GM18909 (cell line): ENCODE measurements around the gene HOXD10.

Source experiments
- ATAC-seq: cut with Tn5 transposase; IDR thresholded peaks from one replicate; pipeline ENCODE4 v1.9.1; 2021; ENCODE audit warnings: mild to moderate bottlenecking; ENCODE audit not compliant: unreplicated experiment, poor library complexity

HOXD10 gene

DNA sequence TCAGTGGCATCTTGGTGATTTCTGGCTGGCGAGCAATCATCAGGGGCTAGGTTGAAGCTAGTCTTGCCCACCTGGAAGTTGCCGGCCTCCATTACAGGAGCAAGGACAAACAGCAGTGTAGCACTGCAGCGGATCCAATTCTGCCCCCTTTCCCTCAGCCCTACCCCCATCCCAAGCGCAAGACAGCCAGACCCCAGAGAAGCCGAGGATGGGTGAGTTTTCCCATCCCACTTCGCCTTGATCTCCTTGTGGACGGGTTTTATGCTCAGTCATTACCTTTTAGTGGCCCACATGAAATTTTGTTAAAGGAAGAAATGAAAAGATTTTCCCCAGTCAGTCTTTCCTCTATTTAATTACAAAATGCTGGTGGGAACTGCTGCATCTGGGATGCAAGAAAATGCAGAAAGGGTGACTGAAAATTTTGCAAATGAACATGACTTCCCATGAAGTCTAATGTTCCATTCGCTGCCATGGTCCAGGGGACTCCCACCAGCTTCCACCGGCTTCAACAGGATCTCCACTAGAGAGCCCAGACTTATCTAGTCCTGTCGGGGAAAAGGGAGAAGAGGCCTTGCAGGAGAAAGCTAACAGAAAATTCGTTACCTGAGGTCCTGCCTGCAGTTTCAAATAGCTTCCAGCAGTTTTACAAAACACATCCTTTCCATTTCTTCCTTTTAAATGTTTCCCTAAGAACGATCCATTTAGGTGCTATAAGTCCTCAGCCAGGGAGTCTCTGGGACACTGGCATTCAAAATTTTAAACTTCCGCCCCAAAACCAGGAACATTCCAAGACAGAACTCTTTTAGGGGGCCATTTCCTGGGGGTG is 4.0 kb downstream of the HOXD10 start:
- ATAC-seq: no peak

DNA sequence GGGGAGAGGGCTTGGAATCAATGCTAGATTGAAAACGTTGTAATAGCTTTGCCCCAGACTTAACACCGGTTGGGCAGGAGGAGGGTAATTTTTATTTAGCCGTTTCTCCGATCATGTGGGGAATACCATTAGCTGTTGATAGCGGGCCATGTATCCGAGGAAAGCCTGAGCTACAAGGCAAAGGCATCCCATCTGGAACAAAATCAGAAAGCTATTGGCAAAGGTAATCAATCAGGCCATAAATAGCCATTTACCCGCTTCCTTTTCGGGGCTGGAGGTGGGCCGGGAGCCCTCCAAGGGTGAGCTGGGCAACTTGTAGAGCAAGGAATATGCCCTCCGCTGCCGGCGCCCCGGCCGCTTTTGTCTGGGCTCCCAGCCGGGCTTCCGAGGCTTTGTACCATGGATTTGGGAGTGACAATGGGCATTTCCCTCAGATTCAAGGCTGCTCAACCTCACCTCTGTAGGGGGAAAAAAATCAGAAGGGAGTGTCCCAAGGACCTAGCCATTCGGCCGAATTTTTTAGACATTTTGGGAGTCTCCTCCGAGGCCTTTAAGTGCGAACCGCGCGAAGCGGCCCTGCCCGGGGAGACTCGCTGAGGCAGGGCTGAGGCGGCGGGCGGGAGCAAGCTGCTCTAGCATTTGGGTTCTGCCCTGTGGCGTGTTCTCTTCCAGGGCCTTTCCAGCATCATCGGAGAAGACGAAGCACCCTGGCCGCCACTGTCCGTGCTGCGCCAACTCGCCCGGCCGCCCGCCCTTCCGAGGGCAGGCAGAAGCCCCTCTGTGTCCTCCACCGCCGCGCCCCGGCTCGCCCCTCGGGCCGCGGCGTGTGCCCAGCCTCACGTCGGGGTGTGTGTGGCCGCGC is 4.8 kb downstream of the HOXD10 start:
- ATAC-seq: no peak

DNA sequence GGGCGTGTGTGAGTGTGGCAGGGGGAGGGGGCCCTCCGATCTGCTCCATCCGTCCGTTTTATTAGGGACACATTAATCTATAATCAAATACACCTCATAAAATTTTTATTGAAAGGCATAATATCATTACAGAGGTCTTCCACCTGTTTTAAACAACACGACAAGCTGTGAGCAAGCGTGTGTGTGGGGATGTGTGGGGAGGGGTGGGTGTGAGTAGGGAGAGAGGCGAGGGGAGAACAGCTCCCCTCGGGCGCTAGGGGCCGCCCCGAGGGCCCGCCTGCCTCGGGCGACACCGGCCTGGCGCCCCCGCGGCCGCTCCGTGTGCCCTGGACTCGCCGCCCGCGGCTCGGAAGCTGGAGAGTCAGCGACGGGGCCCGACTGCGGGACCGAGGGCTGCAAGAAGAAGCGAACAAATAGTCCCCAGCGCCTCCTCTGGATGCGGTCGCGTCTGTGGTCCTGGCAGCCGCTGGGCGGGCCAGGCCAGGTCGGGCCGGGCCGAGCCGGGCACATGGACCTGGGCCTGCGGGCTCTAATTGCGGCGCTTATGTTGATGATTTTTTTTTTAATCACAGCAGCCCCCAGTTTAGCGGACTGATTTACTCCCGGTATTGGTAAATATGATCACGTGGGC is 5.6 kb downstream of the HOXD10 start:
- ATAC-seq: no peak

DNA sequence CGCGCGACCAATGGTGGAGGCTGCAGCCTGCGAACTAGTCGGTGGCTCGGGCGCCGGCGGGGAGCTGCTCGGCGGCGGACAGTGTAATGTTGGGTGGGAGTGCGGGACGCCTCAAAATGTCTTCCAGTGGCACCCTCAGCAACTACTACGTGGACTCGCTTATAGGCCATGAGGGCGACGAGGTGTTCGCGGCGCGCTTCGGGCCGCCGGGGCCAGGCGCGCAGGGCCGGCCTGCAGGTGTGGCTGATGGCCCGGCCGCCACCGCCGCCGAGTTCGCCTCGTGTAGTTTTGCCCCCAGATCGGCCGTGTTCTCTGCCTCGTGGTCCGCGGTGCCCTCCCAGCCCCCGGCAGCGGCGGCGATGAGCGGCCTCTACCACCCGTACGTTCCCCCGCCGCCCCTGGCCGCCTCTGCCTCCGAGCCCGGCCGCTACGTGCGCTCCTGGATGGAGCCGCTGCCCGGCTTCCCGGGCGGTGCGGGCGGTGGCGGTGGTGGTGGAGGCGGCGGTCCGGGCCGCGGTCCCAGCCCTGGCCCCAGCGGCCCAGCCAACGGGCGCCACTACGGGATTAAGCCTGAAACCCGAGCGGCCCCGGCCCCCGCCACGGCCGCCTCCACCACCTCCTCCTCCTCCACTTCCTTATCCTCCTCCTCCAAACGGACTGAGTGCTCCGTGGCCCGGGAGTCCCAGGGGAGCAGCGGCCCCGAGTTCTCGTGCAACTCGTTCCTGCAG is 6.3 kb downstream of the HOXD10 start, which contains the start of gene HOXD9:
HOXD9 (plus strand) TSS at position 37 of the 728 bp plus-strand sequence; CDS start at position 87, 50 bp downstream.
- no peak for ATAC-seq

DNA sequence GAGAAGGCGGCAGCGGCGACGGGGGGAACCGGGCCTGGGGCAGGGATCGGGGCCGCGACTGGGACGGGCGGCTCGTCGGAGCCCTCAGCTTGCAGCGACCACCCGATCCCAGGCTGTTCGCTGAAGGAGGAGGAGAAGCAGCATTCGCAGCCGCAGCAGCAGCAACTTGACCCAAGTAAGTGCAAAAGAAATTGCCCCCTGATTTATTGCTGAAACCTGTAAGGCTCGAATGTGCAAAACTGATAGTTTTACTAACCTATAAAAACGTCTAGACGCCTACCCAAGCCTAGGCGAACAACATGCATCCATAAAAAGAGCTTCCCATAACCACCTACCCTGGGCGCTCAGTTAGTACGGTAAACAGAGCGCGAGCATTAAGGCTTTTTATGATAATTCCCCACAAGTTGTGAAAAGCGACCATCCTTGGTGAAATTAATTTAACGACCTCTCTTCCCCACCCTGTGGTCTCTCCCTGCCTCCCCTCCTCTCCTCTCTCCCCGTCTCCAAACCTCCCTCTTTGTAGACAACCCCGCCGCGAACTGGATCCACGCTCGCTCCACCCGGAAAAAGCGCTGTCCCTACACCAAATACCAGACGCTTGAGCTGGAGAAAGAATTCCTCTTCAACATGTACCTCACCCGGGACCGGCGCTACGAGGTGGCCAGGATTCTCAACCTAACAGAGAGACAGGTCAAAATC is 7.0 kb downstream of the HOXD10 start:
- no peak for ATAC-seq

DNA sequence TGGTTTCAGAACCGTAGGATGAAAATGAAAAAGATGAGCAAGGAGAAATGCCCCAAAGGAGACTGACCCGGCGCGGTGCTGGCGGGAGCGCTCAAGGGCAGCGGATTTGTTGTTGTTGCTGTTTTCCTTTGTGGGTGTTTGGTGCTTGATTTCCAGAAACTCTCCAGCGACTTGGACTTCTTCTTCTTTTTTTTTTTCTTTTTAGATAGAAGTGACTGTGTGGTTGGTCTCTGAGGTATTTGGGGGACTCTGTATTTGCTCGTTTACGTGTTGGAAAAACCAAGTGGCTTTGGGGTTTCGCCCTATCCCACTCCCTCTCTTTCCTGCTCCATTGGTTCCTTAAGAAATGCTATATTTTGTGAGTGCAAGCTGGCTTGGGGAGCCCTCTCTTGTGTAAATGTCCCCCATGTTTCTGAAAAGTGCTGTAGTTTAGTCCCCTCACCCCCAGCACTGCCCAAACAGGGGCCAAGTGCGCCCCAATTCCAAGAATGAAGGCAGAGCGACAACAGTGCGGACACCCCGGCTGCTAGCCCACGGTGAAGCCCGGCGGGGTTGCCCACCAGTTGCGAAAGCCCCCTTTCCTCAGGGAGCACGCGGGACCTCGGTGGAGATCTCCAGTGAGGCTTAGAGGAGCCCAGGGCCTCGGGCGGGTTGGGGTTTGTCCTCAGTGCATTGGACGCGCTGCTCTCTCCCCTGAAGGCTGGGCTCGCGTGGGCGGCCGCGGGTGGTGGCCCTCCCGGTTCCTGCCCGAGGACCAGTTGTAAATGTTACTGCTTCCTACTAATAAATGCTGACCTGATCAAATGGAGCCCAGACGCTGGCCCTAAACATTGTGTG is 7.8 kb downstream of the HOXD10 start:
- ATAC-seq: no peak

DNA sequence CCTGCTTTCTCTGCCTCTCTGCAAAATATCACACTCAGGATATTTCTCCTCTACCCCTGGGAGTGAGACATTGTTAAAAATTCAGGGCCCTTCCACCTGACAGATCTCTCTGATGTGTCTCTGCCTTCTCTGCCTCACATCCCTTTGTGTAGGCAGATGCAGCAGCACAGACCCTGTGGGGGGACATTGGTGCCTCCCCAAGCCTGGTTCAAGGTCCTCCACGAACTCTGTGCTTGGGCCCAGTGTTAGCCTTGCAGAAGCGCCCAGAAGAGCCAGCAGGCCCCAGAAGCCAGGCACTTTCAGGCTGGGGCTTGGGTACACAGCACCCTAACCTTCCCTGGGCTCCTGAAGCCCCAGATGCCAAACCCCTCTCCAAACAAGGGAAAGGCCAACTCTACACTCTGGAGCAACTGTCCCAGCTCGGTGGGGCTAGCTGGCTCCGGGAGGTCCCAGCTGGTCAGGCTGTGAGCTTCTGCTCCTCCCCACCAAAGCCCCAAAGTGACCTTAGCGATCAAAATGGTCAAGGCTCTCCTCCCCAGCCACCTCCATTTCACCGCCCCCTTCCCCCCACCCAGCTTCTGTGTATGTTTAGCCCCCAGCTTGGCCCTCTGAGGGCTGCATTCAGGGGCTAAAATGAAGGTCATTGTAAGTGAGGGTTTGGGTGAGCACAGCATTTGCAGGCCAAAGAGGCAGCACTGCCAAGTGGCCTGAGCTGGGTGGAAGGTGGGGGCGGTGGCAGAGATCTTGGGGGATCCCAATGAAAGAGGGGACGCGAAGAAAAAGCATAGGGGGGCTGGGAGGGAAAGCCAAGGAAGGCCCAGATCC is 8.6 kb downstream of the HOXD10 start:
- no peak for ATAC-seq

DNA sequence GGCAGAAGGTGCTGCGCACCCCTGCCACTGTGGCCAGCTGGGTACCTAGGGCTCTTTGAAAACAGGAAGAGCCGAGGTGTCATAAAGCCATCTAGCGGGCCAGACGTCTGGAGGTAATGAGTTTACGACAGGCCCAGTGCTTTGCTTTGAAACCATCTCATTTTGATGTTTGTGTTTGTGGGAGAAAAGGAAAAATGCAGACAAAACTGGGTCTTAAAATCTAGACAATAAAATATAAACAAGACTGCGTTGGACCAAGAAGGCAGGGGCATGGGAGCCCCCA is 9.1 kb downstream of the HOXD10 start:
- no peak for ATAC-seq

DNA sequence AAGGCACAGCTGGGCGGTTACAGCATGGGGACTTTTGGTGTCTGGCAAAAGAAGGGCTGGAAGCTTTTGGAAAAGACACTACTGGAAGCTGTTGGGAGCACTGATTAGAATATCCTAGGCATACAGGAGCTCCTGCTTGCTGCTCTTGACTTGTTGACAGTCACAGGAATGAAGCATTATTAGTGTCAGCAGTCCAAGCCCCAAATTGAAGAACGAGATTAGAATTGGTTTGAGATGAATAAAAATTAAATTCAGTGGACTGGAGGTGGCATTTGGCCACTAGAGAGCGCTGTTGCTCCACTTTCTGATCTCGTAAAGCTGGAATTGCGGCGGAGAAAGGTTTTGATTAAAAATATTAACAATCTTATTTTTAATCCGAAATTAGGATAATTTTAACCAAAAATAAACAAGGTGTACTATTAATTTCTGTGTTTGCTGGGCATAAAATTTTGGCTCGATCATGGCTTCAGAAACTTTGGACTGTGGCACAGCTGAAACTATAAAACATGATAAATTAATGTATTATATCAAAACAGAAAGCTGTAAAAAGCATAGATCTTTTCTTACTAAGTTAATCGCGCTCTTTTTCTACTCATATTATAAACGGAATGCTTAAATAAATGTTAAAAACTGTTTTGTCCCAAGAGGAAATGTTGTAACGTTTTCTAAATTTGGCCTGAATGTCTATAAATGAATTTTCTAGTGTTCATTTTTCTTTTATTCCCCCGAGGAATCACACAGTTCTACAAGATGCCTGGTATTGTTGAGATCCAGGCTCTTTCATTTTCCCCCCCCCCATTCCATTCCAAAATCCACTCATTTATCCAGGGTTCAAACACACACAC is 10.6 kb downstream of the HOXD10 start:
- no peak for ATAC-seq

DNA sequence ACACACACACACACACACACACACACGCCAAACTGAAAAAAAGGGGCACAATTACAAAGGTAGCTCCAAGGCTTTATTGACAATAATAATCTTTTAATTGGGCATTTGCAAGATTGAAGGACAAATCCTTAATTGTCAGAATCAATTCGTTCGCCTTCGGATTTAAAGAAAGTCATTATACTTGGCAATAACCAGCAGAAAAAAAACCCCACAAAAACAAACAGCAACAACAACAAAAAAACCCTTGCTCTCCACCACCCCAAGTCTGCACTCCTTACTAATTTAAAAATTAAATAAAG is 11.1 kb downstream of the HOXD10 start:
- no peak for ATAC-seq

DNA sequence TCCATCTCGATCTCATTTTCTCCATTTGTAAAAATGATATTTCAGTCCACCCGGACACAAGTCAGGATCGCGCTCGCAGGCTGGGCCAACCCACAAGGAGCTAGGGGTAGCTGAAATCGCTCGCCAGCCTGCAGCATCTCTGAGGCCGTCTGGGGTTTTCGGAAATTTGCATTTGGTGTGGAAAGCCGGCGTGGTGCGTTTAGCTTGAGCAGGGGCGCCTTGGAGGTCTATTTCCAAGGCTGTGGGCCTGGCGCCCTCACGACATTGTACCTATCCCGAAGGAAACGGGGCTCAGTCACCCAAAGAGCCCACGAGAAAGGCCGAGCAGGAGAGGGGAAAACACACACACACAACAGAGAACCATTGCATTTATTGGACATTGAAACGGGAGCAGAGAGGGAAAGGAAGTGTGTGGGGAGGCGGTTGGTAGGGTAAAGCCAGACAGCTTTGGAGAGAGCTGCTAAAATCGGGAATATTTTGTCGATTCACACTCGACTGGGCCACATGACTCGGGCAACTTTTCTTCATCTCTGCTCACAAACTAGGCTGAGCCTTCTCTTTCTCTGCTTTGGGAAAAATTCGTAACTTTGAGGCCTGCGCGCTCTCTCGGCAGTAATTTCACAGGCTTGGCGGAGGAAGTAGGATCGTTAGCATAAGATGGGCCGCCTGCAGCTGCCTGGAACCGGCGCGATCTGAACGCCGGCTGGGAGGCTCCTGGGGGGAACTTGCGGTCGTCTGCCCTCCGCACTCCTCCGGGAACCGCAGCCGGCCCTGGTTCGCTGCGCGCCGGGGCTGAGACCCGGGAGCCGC is 11.8 kb downstream of the HOXD10 start:
- ATAC-seq: no peak

DNA sequence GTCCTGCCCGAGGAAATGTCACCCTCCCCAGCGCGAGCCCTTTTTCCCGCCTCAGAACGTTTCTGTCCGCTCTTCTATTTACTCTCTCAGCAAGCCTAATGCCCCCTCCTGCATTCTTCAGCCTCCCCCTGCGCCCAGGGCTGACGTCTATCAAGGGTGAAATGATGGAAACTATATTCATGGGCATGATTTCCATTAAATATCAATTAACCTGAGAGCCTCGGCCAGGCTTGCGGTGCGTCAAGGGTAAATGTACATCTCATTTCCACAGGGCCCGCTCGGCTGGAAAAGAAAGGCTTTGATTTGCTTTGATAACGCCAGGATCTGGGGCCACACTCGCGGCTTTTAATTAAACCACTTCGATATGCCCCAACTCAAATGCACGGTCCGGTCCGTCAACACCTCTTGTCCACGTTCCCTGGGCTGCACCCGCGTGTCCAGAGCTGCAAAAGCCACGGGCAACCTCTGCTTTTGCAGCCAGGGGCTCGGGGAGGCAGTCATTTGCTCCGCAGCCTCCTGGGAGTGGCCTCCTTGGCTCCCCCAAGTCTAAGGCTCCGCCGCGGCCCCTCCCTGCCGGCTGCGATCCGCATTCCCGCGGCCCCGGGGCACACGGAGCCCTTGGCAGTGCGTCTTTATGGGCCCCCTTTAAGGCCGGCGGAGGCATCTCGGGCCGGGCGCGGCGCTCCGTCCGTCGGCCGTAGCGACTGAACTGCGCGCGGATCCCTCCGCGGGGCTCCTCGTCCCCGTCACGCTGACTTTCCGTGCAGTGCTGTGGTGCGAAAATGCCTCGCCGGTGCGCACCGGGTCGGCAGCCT is 12.6 kb downstream of the HOXD10 start, which contains the start of gene HOXD8:
HOXD8 (plus strand) TSS at position 724 of the 815 bp plus-strand sequence. CDS start 662 bp downstream, outside the sequence.
- no peak for ATAC-seq

DNA sequence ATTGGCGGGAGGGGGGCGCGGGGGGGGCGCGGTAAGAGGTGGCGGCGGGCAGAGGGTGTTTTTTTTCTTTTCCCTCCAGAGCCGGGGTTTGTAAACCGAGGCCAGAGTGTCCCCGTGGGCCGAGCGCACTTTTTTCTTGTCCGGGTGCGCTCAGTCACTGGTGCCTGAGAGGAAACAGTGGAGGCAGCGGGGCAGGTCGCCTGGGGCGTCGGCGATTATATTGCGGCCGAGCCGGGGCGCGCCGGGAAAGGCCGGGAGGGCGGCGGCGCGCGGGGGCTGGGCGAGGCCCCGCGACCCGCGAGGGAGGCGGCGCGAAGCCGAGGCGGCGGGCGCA is 13.2 kb downstream of the HOXD10 start:
- ATAC-seq: no peak

DNA sequence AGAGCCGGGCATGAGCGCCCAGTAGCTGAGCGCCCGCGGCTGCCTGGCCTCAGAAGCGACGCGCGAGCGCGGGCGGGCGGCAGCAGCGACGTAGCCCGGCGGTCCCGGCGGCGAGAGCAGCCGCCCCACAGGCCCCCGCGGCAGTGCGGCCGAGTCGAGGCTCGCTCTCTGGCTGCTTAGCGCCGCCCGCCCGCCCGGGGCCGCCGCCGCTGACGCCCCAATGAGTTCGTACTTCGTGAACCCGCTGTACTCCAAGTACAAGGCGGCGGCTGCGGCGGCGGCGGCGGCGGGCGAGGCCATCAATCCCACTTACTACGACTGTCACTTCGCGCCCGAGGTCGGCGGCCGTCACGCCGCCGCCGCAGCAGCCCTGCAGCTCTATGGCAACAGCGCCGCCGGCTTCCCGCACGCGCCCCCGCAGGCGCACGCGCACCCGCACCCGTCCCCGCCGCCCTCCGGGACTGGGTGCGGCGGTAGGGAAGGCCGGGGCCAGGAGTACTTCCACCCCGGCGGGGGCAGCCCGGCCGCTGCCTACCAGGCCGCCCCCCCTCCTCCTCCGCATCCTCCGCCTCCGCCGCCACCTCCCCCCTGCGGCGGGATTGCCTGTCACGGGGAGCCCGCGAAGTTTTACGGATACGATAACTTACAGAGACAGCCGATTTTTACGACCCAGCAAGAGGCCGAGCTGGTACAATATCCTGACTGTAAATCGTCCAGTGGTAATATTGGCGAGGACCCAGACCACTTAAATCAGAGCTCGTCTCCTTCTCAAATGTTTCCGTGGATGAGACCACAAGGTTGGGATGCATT is 13.8 kb downstream of the HOXD10 start:
- ATAC-seq: no peak
